Vagina (tissue), 2 donors: ENCODE data around the gene RASSF6. TPM values are rescaled to one million over a fixed set of nuclear protein-coding genes. Genes with fewer than 3 reads are reported as not detected.

Source experiments
- DNase-seq, 2 donors: peaks; one replicate each; pipeline ENCODE4 v3.0.0-alpha.2; 2017; ENCODE audit errors: extremely low spot score in 2 of 2
- H3K27ac ChIP-seq: fragments of 200-600 bp; sonication (generic); one replicate; pipeline ENCODE4 v1.5.1; 2019
- H3K27me3 ChIP-seq: fragments of 200-600 bp; sonication (generic); one replicate; pipeline ENCODE4 v1.5.1; 2019
- H3K36me3 ChIP-seq, 2 donors: fragments of 200-600 bp; sonication (generic); one replicate each; pipeline ENCODE4 v1.5.1; 2017 to 2019
- H3K4me1 ChIP-seq: fragments of 200-600 bp; sonication (generic); one replicate; pipeline ENCODE4 v1.5.1; 2019
- H3K4me3 ChIP-seq, 2 donors: fragments of 200-600 bp; sonication (generic); 1 replicate in 1 of 2; 2 replicates in 1 of 2; pipeline ENCODE4 v1.5.1; 2016 to 2019
- H3K9me3 ChIP-seq: fragments of 200-600 bp; sonication (generic); one replicate; pipeline ENCODE4 v1.5.1; 2019
- CTCF ChIP-seq, 3 experiments: fragments of 450-650 bp in 2 of 3; fragments of 200-600 bp in 1 of 3; sonication (generic) in 1 of 3; IDR thresholded peaks; one replicate each; pipeline ENCODE4 v1.5.1; 2017 to 2019; ENCODE audit warnings: antibody characterized with exemption in 3 of 3, mild to moderate bottlenecking in 2 of 3, moderate library complexity in 2 of 3
- POLR2A ChIP-seq, 2 donors: fragments of 450-650 bp; IDR thresholded peaks; one replicate each; pipeline ENCODE4 v1.6.1; 2017; ENCODE audit warnings: antibody characterized with exemption in 2 of 2, mild to moderate bottlenecking in 2 of 2, moderate library complexity in 2 of 2
- POLR2AphosphoS5 ChIP-seq, 2 donors: sonication (generic); formaldehyde crosslinking; IDR thresholded peaks; one replicate each; pipeline ENCODE4 v1.9.0; 2017; ENCODE audit warnings: antibody characterized with exemption in 2 of 2, mild to moderate bottlenecking in 2 of 2, low read depth in 1 of 2; ENCODE audit not compliant: insufficient read depth in 1 of 2
- intact Hi-C: fragments of 100-400 bp; cut with DNase I; formaldehyde crosslinking; loops from one replicate; pipeline ENCODE4 v1.15.1; 2023
- small RNA-seq: library from RNA; depleted of rRNA; stranded (forward); fragments of <200 nt; gene quantifications from one replicate; pipeline ENCODE3, GENCODE V24; 2016
- total RNA-seq: library from RNA; depleted of rRNA; stranded (reverse); fragments of >200 nt; gene quantifications from one replicate; pipeline ENCODE4 v1.2.3, GENCODE V29; 2016

RASSF6 gene
- total RNA-seq, 1 donor from 2014 or later: 16.9 TPM

- Histone ChIP-seq H3K4me1 (no peaks in the 10 kb centered on the region), H3K4me3 (no peak overlapping the region), H3K27ac (no peak overlapping the region), H3K36me3 (no peaks in the 10 kb centered on the region), H3K27me3 (no peaks in the 10 kb centered on the region), H3K9me3 (no peaks in the 10 kb centered on the region)
- intact Hi-C loops: no loop called here
- DNase-seq: no peak
- TF ChIP-seq CTCF (IDR thresholded peaks at IDR 0.05): no peak
- TF ChIP-seq POLR2A (IDR thresholded peaks at IDR 0.05): no peak
- TF ChIP-seq POLR2AphosphoS5 (IDR thresholded peaks at IDR 0.05; ENCODE audit: insufficient read depth in 1 of 2, low read depth in 1 of 2): no peak
These were observed 92.1 kb downstream of the RASSF6 start for GRCh38 chr4:73528171-73528570.

GRCh38 chr4:73527196-73527595 is 93.0 kb downstream of the RASSF6 start:
- Histone ChIP-seq H3K27ac (no peak overlapping the region), H3K9me3 (no peaks in the 10 kb centered on the region), H3K36me3 (no peaks in the 10 kb centered on the region), H3K4me1 (no peaks in the 10 kb centered on the region), H3K27me3 (no peaks in the 10 kb centered on the region), H3K4me3 (no peak overlapping the region)
- TF ChIP-seq POLR2AphosphoS5 (IDR thresholded peaks at IDR 0.05; ENCODE audit: insufficient read depth in 1 of 2, low read depth in 1 of 2) (no peak), CTCF (IDR thresholded peaks at IDR 0.05) (no peak), POLR2A (IDR thresholded peaks at IDR 0.05) (no peak)
- no peak for DNase-seq
- intact Hi-C loops: no loop called here

GRCh38 chr4:73525611-73526010 is 94.6 kb downstream of the RASSF6 start:
- Histone ChIP-seq H3K27ac (no peak overlapping the region), H3K36me3 (no peaks in the 10 kb centered on the region), H3K27me3 (no peaks in the 10 kb centered on the region), H3K4me3 (no peak overlapping the region), H3K9me3 (no peaks in the 10 kb centered on the region), H3K4me1 (no peaks in the 10 kb centered on the region)
- no peak for TF ChIP-seq CTCF (IDR thresholded peaks at IDR 0.05)
- TF ChIP-seq POLR2AphosphoS5 (IDR thresholded peaks at IDR 0.05; ENCODE audit: insufficient read depth in 1 of 2, low read depth in 1 of 2): no peak
- TF ChIP-seq POLR2A (IDR thresholded peaks at IDR 0.05): no peak
- no peak for DNase-seq
- intact Hi-C loops: no loop called here

- no peak for DNase-seq
- Histone ChIP-seq H3K4me1 (no peaks in the 10 kb centered on the region), H3K9me3 (no peaks in the 10 kb centered on the region), H3K36me3 (no peaks in the 10 kb centered on the region), H3K27me3 (no peaks in the 10 kb centered on the region), H3K4me3 (no peak overlapping the region), H3K27ac (no peak overlapping the region)
- intact Hi-C loops: no loop called here
- no peak for TF ChIP-seq POLR2AphosphoS5 (IDR thresholded peaks at IDR 0.05; ENCODE audit: insufficient read depth in 1 of 2, low read depth in 1 of 2)
- TF ChIP-seq CTCF (IDR thresholded peaks at IDR 0.05): no peak
- no peak for TF ChIP-seq POLR2A (IDR thresholded peaks at IDR 0.05)
These were observed 97.1 kb downstream of the RASSF6 start for GRCh38 chr4:73523126-73523525.

Small RNA genes within 50 kb of the gene (small RNA-seq; reads per million reads assigned to genes)
- gene AC074250.1: not detected

Other genes with a start within 250 kb of the RASSF6 start
- gene ALB, start 216.1 kb downstream of the RASSF6 start, total RNA-seq: not detected
- gene AFP, start 184.2 kb downstream of the RASSF6 start, total RNA-seq: not detected
- gene AFM, start 138.7 kb downstream of the RASSF6 start, total RNA-seq: not detected
- 0.49 TPM for gene CXCL8, start 120.1 kb upstream of the RASSF6 start, total RNA-seq
- 13.8 TPM for gene CXCL6, start 216.2 kb upstream of the RASSF6 start, total RNA-seq
- not detected for gene PF4V1, start 232.9 kb upstream of the RASSF6 start, total RNA-seq
- gene CXCL1, start 249.0 kb upstream of the RASSF6 start, total RNA-seq: 26.3 TPM